KOPT-K1 (cell line): ENCODE results near the gene XRCC2.
"Not testable (repeated sequence)": the region's sequence is repeated elsewhere in the genome, so short reads cannot be mapped to it uniquely, and the experiment has no call there.

ENCODE experiments used
- H3K27ac ChIP-seq: fragments of 200-600 bp; sonication (generic); 2 replicates; pipeline ENCODE4 v1.5.1; 2016; ENCODE audit warnings: antibody characterized with exemption, mild to moderate bottlenecking, low read depth, low read length; ENCODE audit not compliant: poor library complexity, severe bottlenecking
- H3K36me3 ChIP-seq: fragments of 200-600 bp; sonication (generic); 2 replicates; pipeline ENCODE4 v1.5.1; 2017; ENCODE audit warnings: antibody characterized with exemption, mild to moderate bottlenecking, low read length, moderate library complexity; ENCODE audit not compliant: insufficient read depth
- H3K9me3 ChIP-seq: fragments of 200-600 bp; sonication (generic); 2 replicates; pipeline ENCODE4 v1.5.1; 2017; ENCODE audit warnings: antibody characterized with exemption, low read length, mild to moderate bottlenecking; ENCODE audit not compliant: insufficient read depth, poor library complexity, severe bottlenecking

XRCC2 gene

GRCh38 chr7:152675759-152676636 is at the start of gene XRCC2:
Gene XRCC2 (minus strand): TSS chr7:152676141. CDS start chr7:152676079, 62 bp downstream.
- Histone ChIP-seq H3K36me3 (peaks cover 21% of the 10 kb centered on the region; the same call in 1 of the 2 replicates), H3K27ac (peak within 1 kb of the TSS; percentile 90), H3K9me3 (no peaks in the 10 kb centered on the region)

GRCh38 chr7:152723364-152723763 is 47.4 kb upstream of the XRCC2 start:
- no peaks in the 10 kb centered on the region for H3K9me3 ChIP-seq
- no peak overlapping the region for H3K27ac ChIP-seq

GRCh38 chr7:152712412-152713042 is 36.6 kb upstream of the XRCC2 start:
- not testable (repeated sequence) for H3K36me3 ChIP-seq, H3K27ac ChIP-seq, H3K9me3 ChIP-seq

More at GRCh38 chr7:152723364-152723763, 47.4 kb upstream of the XRCC2 start:
- no peaks in the 10 kb centered on the region for H3K36me3 ChIP-seq

- H3K27ac ChIP-seq, result no peak overlapping the region
- no peaks in the 10 kb centered on the region for H3K9me3 ChIP-seq
- H3K36me3 ChIP-seq, result no peaks in the 10 kb centered on the region
Observed at GRCh38 chr7:152711444-152711944, 35.6 kb upstream of the XRCC2 start.

GRCh38 chr7:152710153-152710442 is 34.2 kb upstream of the XRCC2 start:
- Histone ChIP-seq H3K36me3 (no peaks in the 10 kb centered on the region), H3K27ac (no peak overlapping the region)

GRCh38 chr7:152709287-152710152 is 33.6 kb upstream of the XRCC2 start:
- no peaks in the 10 kb centered on the region for H3K36me3 ChIP-seq
- peaks cover 13% of the 10 kb centered on the region for H3K9me3 ChIP-seq
- no peak overlapping the region for H3K27ac ChIP-seq

More at GRCh38 chr7:152710153-152710442, 34.2 kb upstream of the XRCC2 start:
- peaks cover 7% of the 10 kb centered on the region for H3K9me3 ChIP-seq

GRCh38 chr7:152704796-152705384 is 28.9 kb upstream of the XRCC2 start:
- peaks cover 20% of the 10 kb centered on the region for H3K9me3 ChIP-seq
- H3K27ac ChIP-seq, result no peak overlapping the region
- no peaks in the 10 kb centered on the region for H3K36me3 ChIP-seq

GRCh38 chr7:152699079-152699478 is 23.1 kb upstream of the XRCC2 start:
- Histone ChIP-seq H3K27ac (no peak overlapping the region), H3K36me3 (no peaks in the 10 kb centered on the region)

GRCh38 chr7:152697268-152697974 is 21.5 kb upstream of the XRCC2 start:
- H3K27ac ChIP-seq, H3K9me3 ChIP-seq, H3K36me3 ChIP-seq: not testable (repeated sequence)

More at GRCh38 chr7:152699079-152699478, 23.1 kb upstream of the XRCC2 start:
- H3K9me3 ChIP-seq, result peaks cover 3% of the 10 kb centered on the region

GRCh38 chr7:152692196-152692595 is 16.3 kb upstream of the XRCC2 start:
- not testable (repeated sequence) for H3K9me3 ChIP-seq, H3K36me3 ChIP-seq, H3K27ac ChIP-seq

- no peaks in the 10 kb centered on the region for H3K9me3 ChIP-seq
- no peaks in the 10 kb centered on the region for H3K36me3 ChIP-seq
- H3K27ac ChIP-seq, result no peak overlapping the region
Observed at GRCh38 chr7:152683297-152683696, 7.4 kb upstream of the XRCC2 start.

GRCh38 chr7:152677808-152678670 is 2.1 kb upstream of the XRCC2 start:
- no peaks in the 10 kb centered on the region for H3K9me3 ChIP-seq
- H3K36me3 ChIP-seq, result peaks cover 6% of the 10 kb centered on the region; the same call in 1 of the 2 replicates
- no peak overlapping the region for H3K27ac ChIP-seq
